Liver (tissue), 3 donors: ENCODE data around the gene BTBD9.
"Not testable (repeated sequence)": the region's sequence is repeated elsewhere in the genome, so short reads cannot be mapped to it uniquely, and the experiment has no call there.

Experiments
- CTCF ChIP-seq: fragments of 150-350 bp; IDR thresholded peaks from 2 replicates; pipeline ENCODE4 v1.5.1; 2017; ENCODE audit warnings: improper control_type of control experiment, low read depth, low read length; ENCODE audit not compliant: missing input control
- FOXA1 ChIP-seq: IDR thresholded peaks from 2 replicates; pipeline ENCODE4 v1.6.1; 2016; ENCODE audit warnings: antibody characterized with exemption
- RAD21 ChIP-seq, 2 donors: IDR thresholded peaks; 2 replicates each; pipeline ENCODE4 v1.6.1; 2016; ENCODE audit warnings: antibody characterized with exemption in 2 of 2, mild to moderate bottlenecking in 2 of 2
- SP1 ChIP-seq: IDR thresholded peaks from 2 replicates; pipeline ENCODE4 v1.6.1; 2018; ENCODE audit warnings: antibody characterized with exemption, mild to moderate bottlenecking
- YY1 ChIP-seq: IDR thresholded peaks from 2 replicates; pipeline ENCODE4 v1.6.1; 2016; ENCODE audit warnings: antibody characterized with exemption, mild to moderate bottlenecking
- TF ChIP-seq, protein P1 (sequence below): IDR thresholded peaks from 2 replicates; pipeline ENCODE4 v1.6.1; 2016; ENCODE audit warnings: antibody characterized with exemption
- donor health status: healthy.
- donor health status: healthy.

- TF ChIP-seq CTCF; RAD21 (IDR thresholded peaks at IDR 0.05); SP1; YY1; FOXA1: not testable (repeated sequence)
- TF ChIP-seq, protein P1, sequence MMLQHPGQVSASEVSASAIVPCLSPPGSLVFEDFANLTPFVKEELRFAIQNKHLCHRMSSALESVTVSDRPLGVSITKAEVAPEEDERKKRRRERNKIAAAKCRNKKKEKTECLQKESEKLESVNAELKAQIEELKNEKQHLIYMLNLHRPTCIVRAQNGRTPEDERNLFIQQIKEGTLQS: not testable (repeated sequence)
Observed at GRCh38 chr6:38347829-38348228, 291.9 kb downstream of the BTBD9 start.
